ENCODE data around the gene PDRG1.
"Not testable (repeated sequence)": the region's sequence is repeated elsewhere in the genome, so short reads cannot be mapped to it uniquely, and the experiment has no call there.

PDRG1 gene

DNA sequence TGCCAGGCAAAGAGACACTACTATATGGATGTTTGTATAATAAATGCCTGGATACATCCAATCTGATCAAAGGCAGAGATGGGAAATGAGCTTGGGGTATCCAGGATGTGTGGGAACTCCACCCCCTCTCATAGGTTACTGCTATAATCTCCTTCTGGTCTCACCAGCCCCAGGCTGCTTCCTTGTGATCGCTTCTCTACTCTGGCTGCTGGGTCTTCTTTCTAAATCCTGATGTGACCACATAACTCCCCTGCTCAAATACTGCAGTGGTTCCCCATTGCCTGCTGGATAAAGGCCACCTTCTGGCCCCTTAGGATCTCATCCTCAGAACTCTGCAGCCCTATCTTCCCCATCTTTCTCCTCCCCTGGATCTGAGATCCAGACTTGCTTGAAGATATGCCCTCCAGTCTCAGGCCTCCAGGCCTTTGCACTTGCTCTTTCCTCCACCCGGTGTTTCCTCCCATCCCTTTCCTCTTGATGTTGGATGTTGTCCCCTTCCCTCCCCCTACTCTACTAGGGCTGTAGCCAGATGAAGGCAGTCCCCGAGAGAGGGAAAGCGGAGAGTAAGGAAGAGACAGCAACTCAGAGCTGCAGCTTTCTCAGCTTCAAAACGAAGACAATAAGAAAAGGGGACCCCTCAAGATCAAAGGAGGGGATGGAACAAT, 15.3 kb upstream of the PDRG1 start:
- DNase-seq = no peak

DNA sequence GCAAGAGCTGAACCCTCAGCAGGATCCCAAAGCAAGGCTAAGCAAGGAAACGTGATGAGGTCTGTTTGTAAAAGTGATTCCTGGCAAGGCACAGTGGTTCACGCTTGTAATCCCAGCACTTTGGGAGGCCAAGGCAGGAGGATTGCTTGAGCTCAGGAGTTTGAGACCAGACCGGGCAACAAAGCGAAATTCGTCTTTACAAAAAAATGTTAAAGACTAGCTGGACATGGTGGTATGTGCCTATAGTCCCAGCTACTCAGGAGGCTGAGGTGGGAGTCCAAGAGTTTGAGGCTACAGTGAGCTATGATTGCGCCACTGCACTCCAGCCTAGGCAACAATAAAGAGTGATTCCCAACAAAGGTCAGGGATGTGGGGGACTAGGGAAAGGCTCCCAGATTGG, 12.0 kb upstream of the PDRG1 start:
- DNase-seq = no peak

DNA sequence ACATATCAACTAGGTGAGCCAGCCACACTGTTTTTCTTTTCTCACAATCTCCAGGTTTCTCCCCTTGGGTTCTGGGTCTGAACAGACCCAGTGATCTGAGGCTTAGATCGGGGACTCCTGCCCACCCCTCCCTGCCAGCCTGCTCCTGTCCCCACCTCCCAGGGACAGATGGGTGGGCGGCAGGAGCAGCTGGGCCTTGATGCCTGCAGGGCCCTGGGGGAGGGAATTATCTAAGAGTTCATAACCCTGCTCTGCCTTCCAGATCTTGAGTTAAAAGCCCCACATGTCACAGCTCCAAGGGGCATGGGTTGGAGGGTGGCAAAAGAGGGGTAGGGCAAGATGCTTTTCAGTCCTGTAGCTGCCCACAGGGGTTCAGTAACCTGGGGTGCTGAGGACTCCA, 10.9 kb upstream of the PDRG1 start:
- no peak for DNase-seq

- no peak for DNase-seq
Measured at GRCh38 chr20:31956556-31957526, 5.0 kb upstream of the PDRG1 start.

- DNase-seq = no peak
Measured at GRCh38 chr20:31954500-31954899, 2.7 kb upstream of the PDRG1 start.

GRCh38 chr20:31953556-31954148, 1.8 kb upstream of the PDRG1 start:
- DNase-seq = no peak

- no peak for DNase-seq
Measured at GRCh38 chr20:31951203-31951529, 680 bp downstream of the PDRG1 start.

DNA sequence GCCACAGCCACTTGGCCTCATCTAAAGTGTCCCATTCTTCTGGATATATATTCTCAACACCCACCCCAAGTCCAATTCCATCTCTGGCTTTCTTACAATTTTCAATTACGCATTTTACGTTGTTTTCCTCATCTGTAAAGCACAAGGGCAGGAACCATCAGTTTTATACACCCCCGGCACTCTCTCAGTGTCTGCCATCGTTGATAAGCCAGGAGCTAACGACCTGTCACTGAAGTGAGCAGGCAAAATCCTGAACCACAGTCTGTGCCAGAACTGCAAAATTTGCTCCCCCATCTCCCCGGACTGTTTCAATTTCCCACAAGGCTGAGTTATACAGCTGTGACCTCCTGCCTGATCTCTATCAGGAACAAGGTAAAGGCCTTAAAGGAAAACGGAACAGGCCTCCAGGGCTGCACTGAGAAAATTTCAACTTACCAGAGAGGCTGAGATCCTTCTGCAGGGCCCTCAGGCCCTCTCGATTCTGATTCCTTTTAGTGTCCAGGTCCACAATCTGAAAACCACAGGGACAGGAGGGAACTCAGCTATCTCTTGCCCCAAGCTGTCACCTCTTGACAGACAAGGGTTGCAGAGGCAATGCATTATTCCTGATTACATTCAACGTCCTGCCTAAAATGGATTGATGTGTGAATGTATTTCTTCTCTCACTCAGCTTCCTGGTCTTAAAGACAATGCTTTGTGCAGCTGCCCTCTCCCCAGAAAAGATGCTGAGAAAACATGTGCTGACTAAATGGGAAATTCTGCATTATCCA, 1.8 kb downstream of the PDRG1 start:
- no peak for DNase-seq

GRCh38 chr20:31948008-31948407, 3.8 kb downstream of the PDRG1 start:
- DNase-seq = no peak

DNA sequence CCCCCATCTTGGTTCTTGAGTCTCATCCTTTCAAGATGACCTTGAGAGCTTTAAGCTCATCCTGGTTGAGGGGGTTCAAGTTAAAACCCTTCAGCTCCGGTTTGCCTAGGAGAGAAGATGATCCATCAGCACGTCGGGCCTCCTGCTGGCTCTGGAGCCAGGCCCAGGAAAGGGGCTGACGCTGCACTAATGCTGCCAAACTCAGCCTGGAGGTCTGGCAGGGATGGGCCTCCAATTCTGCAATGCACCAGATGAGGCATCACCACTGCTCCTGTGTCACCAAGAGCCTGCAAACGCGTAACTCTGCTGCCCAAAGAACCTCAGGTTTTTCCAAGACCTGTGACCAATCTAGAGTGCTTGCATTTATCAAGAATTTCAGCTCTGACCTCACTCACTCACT, 6.1 kb downstream of the PDRG1 start:
- DNase-seq = no peak

- no peak for DNase-seq
Measured at GRCh38 chr20:31945319-31945718, 6.5 kb downstream of the PDRG1 start.

DNA sequence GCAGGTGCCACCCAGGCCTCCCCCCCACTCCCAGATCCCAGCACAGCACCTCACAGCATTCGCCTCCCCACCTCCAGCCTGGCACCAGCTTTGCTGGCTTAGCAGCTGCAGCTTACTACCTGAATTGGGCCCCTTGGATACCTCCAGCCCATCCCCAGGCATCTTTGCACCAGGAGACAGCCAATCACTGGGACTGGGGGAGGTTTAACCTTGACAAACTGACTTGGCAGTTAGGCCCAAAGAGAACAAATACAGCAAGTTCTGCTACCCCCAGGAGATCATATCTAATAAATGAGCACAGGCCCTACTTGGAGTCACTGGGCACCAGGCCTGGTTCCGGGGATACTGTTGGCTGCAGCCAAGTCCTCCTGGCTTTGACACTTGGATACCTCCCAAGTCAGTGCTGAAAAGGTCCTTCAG, 8.8 kb downstream of the PDRG1 start:
- DNase-seq = no peak

GRCh38 chr20:31939661-31940060, 12.2 kb downstream of the PDRG1 start:
- DNase-seq = no peak

- no peak for DNase-seq
Measured at GRCh38 chr20:31937820-31938219, 14.0 kb downstream of the PDRG1 start.

DNA sequence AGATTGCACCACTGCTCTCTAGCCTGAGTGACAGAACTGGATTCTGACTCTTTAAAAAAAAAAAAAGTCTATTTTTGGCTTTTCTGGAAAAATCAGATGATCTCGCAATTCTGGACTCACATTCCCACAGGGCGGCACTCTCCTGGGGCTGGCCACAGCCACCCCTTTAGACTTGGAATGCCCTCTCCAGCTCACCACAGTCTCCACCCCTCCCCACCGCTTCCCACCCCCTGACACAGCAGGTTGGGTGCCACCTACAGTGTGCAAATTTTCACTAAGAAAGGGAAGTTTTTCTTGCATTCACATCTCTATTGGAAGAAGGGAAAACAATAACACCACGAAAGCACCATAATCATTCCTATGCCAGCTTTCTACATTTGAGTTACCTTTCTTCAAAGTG, 15.4 kb downstream of the PDRG1 start:
- DNase-seq = no peak

- no peak for DNase-seq
Measured at GRCh38 chr20:31934968-31935764, 16.7 kb downstream of the PDRG1 start.

DNA sequence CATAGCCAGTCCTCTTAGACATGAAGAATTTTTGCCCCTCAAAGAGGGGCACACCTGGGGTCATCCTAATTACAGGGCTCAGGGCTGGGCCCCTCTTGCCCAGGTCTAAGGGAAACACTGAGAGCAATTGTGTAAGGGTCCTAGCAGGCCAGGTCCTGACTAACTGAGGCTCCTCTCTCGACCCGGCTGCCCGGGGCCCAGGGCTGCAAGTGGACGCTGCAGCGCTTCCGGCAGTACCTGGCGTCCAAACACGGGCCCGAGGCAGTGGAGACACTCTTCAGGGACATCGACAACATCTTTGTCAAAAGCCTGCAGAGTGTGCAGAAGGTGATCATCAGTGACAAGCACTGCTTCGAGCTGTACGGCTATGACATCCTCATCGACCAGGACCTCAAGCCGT, 17.4 kb downstream of the PDRG1 start:
- no peak for DNase-seq

- no peak for DNase-seq
Measured at GRCh38 chr20:31933698-31934097, 18.1 kb downstream of the PDRG1 start.

GRCh38 chr20:31930779-31931178, 21.1 kb downstream of the PDRG1 start:
- no peak for DNase-seq

DNA sequence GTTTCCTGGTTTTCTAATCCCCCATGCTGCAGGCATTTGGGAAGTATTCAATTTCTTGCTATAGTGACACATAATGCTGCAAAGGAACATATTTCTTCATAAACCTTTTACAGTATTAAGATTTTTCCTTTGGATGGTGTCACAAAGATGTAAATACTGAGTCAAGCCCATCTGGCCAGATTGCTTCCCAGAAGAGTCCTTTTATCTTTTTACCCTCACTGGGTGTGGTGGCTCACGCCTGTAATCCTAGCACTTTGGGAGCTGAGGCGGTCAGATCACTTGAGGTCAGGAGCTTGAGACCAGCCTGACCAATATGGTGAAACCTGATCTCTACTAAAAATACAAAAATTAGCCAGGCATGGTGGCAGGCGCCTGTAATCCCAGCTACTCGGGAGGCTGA, 22.2 kb downstream of the PDRG1 start:
- DNase-seq = not testable (repeated sequence)

GRCh38 chr20:31927627-31928159, 24.2 kb downstream of the PDRG1 start:
- DNase-seq = no peak

DNA sequence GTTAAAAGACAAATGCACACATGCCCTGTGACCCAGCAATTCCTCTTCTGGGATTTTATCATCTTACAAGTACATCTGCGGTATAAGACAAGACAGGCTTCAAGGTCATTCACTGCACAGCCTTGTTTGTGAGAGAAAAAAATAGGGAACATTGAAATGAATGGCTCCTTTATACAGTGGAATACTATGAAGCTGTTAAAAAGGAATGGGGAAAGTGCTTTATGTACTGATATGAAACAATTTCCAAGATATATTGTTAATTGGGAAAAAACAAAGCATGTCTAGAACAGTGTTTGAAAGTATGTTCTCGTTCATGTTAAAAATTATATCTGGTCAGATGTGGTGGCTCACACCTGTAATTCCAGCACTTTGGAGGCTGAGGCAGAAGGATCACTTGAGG, 25.4 kb downstream of the PDRG1 start:
- no peak for DNase-seq

All from activated effector memory CD4-positive, alpha-beta T cell treated with Interleukin-2 at 50 U/mL for 16 hours (primary cell).